ENCODE measurements around the gene SYNJ2.

GRCh38 chr6:158067436-158068015, 85.9 kb downstream of the SYNJ2 start:
- TF ChIP-seq RFX5 (IDR thresholded peaks at IDR 0.05; ENCODE audit: low read depth, low read length) (no peak), POLR2A (IDR thresholded peaks at IDR 0.05; ENCODE audit: low read depth, low read length) (no peak), FOS (IDR thresholded peaks at IDR 0.05; ENCODE audit: low read depth, low read length) (no peak), BHLHE40 (IDR thresholded peaks at IDR 0.05; ENCODE audit: low read depth, low read length) (no peak), RCOR1 (IDR thresholded peaks at IDR 0.05; ENCODE audit: insufficient replicate concordance, low read length) (no peak), MXI1 (IDR thresholded peaks at IDR 0.05; ENCODE audit: borderline replicate concordance, low read depth, low read length) (no peak)
- TF ChIP-seq, protein P1, sequence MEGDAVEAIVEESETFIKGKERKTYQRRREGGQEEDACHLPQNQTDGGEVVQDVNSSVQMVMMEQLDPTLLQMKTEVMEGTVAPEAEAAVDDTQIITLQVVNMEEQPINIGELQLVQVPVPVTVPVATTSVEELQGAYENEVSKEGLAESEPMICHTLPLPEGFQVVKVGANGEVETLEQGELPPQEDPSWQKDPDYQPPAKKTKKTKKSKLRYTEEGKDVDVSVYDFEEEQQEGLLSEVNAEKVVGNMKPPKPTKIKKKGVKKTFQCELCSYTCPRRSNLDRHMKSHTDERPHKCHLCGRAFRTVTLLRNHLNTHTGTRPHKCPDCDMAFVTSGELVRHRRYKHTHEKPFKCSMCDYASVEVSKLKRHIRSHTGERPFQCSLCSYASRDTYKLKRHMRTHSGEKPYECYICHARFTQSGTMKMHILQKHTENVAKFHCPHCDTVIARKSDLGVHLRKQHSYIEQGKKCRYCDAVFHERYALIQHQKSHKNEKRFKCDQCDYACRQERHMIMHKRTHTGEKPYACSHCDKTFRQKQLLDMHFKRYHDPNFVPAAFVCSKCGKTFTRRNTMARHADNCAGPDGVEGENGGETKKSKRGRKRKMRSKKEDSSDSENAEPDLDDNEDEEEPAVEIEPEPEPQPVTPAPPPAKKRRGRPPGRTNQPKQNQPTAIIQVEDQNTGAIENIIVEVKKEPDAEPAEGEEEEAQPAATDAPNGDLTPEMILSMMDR (conservative IDR thresholded peaks at IDR 0.05; ENCODE audit: low read depth, low read length) = no peak
